Stomach (tissue), 9 donors: ENCODE results near the gene OCIAD2. TPM values are rescaled to one million over a fixed set of nuclear protein-coding genes. Genes with fewer than 3 reads are reported as not detected.
"Not testable (repeated sequence)": the region's sequence is repeated elsewhere in the genome, so short reads cannot be mapped to it uniquely, and the experiment has no call there.

ENCODE experiments used
- DNase-seq, 2 donors: peaks; one replicate each; pipeline versions ENCODE4 v3.0.0 to v3.0.0-alpha.2; 2013 to 2019
- H3K27ac ChIP-seq, 5 donors: fragments of 200-600 bp in 4 of 5; sonication (generic) in 4 of 5; one replicate each; pipeline ENCODE4 v1.5.1; 2013 to 2019; ENCODE audit warnings: mild to moderate bottlenecking in 1 of 5, moderate library complexity in 1 of 5
- H3K27me3 ChIP-seq, 3 donors: fragments of 200-600 bp; sonication (generic); one replicate each; pipeline ENCODE4 v1.5.1; 2017 to 2019; ENCODE audit warnings: mixed run types in 1 of 3
- H3K36me3 ChIP-seq, 4 donors: fragments of 200-600 bp; sonication (generic); 1 replicate in 3 of 4; 2 replicates in 1 of 4; pipeline ENCODE4 v1.5.1; 2016 to 2019
- H3K4me1 ChIP-seq, 4 donors: fragments of 200-600 bp; sonication (generic); one replicate each; pipeline ENCODE4 v1.5.1; 2016 to 2019
- H3K4me3 ChIP-seq, 4 donors: fragments of 200-600 bp; sonication (generic) in 3 of 4; one replicate each; pipeline ENCODE4 v1.5.1; 2016 to 2019; ENCODE audit warnings: mild to moderate bottlenecking in 1 of 4
- H3K9me3 ChIP-seq, 4 donors: fragments of 200-600 bp; sonication (generic); one replicate each; pipeline ENCODE4 v1.5.1; 2016 to 2019
- EP300 ChIP-seq: sonication (generic); formaldehyde crosslinking; IDR thresholded peaks from one replicate; pipeline ENCODE4 v1.6.1; 2017; ENCODE audit warnings: antibody characterized with exemption
- POLR2A ChIP-seq, 4 donors: fragments of 450-650 bp; IDR thresholded peaks; one replicate each; pipeline ENCODE4 v1.6.1; 2016; ENCODE audit warnings: antibody characterized with exemption in 4 of 4, control low read depth in 2 of 4, mild to moderate bottlenecking in 1 of 4, moderate library complexity in 1 of 4
- POLR2AphosphoS5 ChIP-seq, 3 donors: sonication (generic); formaldehyde crosslinking; IDR thresholded peaks; one replicate each; pipeline ENCODE4 v1.6.1; 2016; ENCODE audit warnings: antibody characterized with exemption in 3 of 3
- WGBS, 5 donors: extraction: QIAGEN DNeasy Blood & Tissue Kit in 3 of 5; methylation state at CpG; one replicate each; pipeline versions ENCODE4 v1.1.5 to v1.1.7; 2013 to 2018; 5-methylcytosine and 5-hydroxymethylcytosine counted together
- intact Hi-C: fragments of 100-400 bp; cut with DNase I; formaldehyde crosslinking; loops from one replicate; pipeline ENCODE4 v1.15.1; 2023; ENCODE audit warnings: low total_unique reads
- polyA plus RNA-seq, 3 donors: library from polyadenylated mRNA; stranded (reverse); fragments of 200-250 nt; gene quantifications; one replicate each; pipeline ENCODE4 v1.2.3, GENCODE V29; 2013
- total RNA-seq, 5 donors: library from RNA; depleted of rRNA; stranded (reverse); fragments of >200 nt; gene quantifications; one replicate each; pipeline versions ENCODE4 v1.1.0 to v1.2.3, GENCODE V29; 2014 to 2016
- TF ChIP-seq, protein P1 (sequence below), 7 experiments: fragments of 450-650 bp in 4 of 7; fragments of 200-600 bp in 3 of 7; sonication (generic) in 3 of 7; IDR thresholded peaks; one replicate each; pipeline ENCODE4 v1.5.1; 2016 to 2019; ENCODE audit warnings: antibody characterized with exemption in 7 of 7, control low read depth in 2 of 7, mild to moderate bottlenecking in 1 of 7
- donor health status: healthy with polysubstance abuse.
- donor health status: Bipolar disorder and iron deficiency.
- donor health status: healthy.

Gene OCIAD2
- total and polyA plus RNA-seq, 8 donors: 1.7 to 371 (median 49.7) TPM

DNA sequence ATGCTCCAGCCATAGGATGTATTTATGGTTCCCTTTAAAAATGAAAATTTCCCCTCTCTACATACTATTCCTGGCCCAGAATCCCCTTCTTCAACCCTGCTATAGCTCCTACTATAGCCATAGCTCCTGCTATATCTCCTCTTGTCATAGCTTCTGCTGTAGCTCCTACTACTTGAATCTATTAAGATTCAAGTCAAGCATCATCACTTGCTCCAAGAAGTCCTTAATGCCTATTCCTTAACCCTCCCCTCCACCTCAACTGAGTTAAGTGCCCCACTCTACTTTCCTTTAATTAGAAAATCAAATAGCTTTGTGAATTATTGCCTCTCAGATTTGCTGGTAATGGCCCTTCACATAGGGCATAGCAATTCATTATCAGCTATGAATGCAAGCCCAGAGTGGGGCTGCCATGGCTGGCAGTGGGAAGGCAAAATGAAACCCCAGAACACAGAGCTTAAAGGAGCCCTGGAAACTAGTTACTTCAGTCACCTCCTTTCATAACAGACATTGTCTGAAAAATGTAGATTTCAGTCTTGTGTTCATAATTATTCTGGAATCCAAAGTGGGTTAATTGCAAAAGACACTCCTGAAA lies 15.4 kb downstream of the OCIAD2 start:
- Histone ChIP-seq H3K4me1 (no peaks in the 10 kb centered on the region), H3K36me3 (peaks cover 8 to 71% (median 59%) of the 10 kb centered on the region in 4 donors), H3K27me3 (no peaks in the 10 kb centered on the region), H3K27ac (no peak overlapping the region), H3K4me3 (no peak overlapping the region), H3K9me3 (no peaks in the 10 kb centered on the region)
- TF ChIP-seq, protein P1, sequence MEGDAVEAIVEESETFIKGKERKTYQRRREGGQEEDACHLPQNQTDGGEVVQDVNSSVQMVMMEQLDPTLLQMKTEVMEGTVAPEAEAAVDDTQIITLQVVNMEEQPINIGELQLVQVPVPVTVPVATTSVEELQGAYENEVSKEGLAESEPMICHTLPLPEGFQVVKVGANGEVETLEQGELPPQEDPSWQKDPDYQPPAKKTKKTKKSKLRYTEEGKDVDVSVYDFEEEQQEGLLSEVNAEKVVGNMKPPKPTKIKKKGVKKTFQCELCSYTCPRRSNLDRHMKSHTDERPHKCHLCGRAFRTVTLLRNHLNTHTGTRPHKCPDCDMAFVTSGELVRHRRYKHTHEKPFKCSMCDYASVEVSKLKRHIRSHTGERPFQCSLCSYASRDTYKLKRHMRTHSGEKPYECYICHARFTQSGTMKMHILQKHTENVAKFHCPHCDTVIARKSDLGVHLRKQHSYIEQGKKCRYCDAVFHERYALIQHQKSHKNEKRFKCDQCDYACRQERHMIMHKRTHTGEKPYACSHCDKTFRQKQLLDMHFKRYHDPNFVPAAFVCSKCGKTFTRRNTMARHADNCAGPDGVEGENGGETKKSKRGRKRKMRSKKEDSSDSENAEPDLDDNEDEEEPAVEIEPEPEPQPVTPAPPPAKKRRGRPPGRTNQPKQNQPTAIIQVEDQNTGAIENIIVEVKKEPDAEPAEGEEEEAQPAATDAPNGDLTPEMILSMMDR (IDR thresholded peaks at IDR 0.05): no peak
- TF ChIP-seq EP300 (no peak), POLR2A (IDR thresholded peaks at IDR 0.05) (no peak), POLR2AphosphoS5 (IDR thresholded peaks at IDR 0.05) (no peak)
- intact Hi-C loops: no loop called here
- DNase-seq: no peak

DNA sequence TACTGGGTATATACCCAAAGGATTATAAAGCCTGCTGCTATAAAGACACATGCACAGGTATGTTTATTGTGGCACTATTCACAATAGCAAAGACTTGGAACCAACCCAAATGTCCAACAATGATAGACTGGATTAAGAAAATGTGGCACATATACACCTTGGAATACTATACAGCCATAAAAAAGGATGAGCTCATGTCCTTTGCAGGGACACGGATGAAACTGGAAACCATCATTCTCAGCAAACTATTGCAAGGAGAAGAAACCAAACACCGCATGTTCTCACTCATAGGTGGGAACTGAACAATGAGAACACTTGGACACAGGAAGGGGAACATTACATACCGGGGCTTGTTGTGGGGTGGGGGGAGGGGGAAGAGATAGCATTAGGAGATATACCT lies 16.8 kb downstream of the OCIAD2 start:
- H3K27me3 ChIP-seq, H3K27ac ChIP-seq, H3K9me3 ChIP-seq, H3K4me3 ChIP-seq, intact Hi-C loops, H3K4me1 ChIP-seq, DNase-seq: not testable (repeated sequence)
- peaks cover 8 to 58% (median 46%) of the 10 kb centered on the region in 4 donors for H3K36me3 ChIP-seq
- 94 to 97% (median 96%) methylated on average over 3 of the region's 3 CpGs for WGBS, 5 donors

DNA sequence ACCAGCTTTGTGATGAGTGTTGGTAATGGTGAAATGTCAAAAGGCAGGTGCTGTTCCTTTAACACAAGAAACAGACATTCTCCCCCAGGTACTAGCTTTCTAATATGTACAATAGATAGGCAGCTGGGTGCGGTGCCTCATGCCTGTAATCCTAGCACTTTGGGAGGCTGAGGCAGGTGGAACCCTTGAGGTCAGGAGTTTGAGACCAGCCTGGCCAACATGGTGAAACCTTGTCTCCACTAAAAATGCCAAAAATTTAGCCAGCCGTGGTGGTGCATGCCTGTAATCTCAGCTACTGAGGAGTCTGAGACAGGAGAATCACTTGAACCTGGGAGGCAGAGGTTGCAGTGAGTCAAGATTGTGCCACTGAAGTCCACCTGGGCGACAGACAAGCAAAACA lies 24.9 kb downstream of the OCIAD2 start:
- intact Hi-C loops, H3K4me3 ChIP-seq, H3K27me3 ChIP-seq, H3K27ac ChIP-seq, H3K36me3 ChIP-seq, H3K4me1 ChIP-seq, H3K9me3 ChIP-seq, DNase-seq: not testable (repeated sequence)
- 60 to 75% (median 72%) methylated on average over 3 of the region's 3 CpGs for WGBS, 5 donors

DNA sequence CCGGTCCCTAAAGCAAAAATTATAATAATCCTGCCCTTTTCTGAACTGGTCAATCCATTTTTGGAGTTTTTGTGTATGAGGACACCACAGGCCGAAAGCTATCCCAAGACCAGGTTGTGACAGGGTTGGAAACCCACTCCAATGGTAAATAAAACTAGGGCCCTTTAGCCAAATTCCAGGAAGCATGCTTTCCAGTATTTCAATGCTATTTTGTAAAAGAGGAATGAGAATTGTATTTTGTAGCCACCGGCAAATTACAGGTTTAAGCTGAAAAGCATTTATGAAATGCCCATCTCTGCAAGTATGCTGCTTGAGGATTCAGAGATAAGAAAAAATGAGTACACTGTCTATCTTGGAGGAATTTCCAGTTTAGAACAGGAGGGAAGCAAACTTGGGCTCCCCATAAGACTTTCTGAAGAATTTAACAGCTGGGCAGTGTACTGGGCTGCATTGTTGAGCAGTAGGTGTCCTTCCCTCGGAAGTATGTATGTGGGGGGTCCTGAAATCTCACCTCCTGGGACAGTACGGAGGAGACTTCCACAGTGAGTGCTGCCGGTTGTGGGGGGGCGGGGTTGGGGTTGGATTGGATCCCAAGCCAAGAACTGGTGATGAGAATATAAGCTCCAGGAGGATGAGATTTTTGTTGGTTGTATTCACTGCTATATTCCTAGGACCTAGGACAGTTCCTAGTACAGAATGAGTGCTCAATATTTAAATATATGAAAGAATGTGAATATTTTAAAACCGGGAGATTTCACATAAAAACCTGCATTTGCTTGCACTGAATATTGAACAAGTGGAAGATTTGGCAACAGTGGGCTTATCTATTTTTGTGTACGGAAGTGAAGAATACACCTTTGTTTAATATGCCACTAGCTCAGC lies 26.8 kb downstream of the OCIAD2 start:
- TF ChIP-seq, protein P1 (IDR thresholded peaks at IDR 0.05): no peak
- no peak for TF ChIP-seq POLR2A (IDR thresholded peaks at IDR 0.05)
- no peak for TF ChIP-seq EP300
- no peak for TF ChIP-seq POLR2AphosphoS5 (IDR thresholded peaks at IDR 0.05)
- intact Hi-C loops: no loop called here
- Histone ChIP-seq H3K4me3 (no peak overlapping the region), H3K4me1 (no peaks in the 10 kb centered on the region), H3K27ac (no peak overlapping the region), H3K36me3 (no peaks in the 10 kb centered on the region), H3K9me3 (no peaks in the 10 kb centered on the region), H3K27me3 (no peaks in the 10 kb centered on the region)
- WGBS, 5 donors: 69 to 78% (median 74%) methylated on average over 9 of the region's 9 CpGs
- no peak for DNase-seq

DNA sequence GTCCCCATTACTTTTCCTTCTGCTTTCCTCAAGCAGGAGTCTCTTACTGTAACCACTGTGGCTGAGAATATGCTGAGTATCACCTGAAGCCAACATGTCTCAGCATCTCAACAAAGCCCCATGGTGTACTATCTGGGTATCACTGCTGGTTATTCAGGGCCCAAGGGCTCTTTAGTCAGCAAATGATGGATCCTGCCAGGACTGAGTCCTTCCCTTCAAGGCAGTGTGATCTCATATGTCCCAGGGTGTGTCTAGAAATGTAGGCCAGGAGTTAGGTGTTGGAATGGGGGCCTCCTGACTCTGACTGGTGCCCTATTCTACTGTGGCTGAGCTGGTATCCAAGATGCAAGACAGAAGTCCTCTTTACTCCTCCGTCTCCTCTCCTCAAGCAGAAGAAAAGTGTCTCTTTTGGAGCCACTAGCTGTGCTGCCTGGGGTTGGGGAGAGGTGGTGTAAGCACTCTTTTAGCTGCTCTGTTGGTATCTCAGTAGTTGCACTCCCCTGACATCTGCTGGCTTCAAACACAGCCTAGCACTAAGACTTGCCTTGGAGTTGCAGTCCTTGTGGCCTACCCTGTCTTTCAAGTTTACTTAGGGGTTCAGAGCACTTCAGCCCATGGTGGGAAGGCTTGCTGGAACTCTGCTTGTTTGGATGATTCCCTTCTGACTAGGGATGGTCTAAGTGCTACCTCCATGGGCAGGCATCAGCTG lies 28.6 kb downstream of the OCIAD2 start:
- Histone ChIP-seq H3K36me3 (no peaks in the 10 kb centered on the region), H3K27ac (no peak overlapping the region), H3K4me1 (no peaks in the 10 kb centered on the region), H3K4me3 (no peak overlapping the region), H3K9me3 (no peaks in the 10 kb centered on the region), H3K27me3 (no peaks in the 10 kb centered on the region)
- no peak for TF ChIP-seq POLR2AphosphoS5 (IDR thresholded peaks at IDR 0.05)
- TF ChIP-seq POLR2A (IDR thresholded peaks at IDR 0.05): no peak
- TF ChIP-seq EP300: no peak
- TF ChIP-seq, protein P1 (IDR thresholded peaks at IDR 0.05): no peak
- DNase-seq: no peak
- intact Hi-C loops: no loop called here
- WGBS, 5 donors: 80 to 100% (median 93%) methylated on average over 1 of the region's 1 CpG

DNA sequence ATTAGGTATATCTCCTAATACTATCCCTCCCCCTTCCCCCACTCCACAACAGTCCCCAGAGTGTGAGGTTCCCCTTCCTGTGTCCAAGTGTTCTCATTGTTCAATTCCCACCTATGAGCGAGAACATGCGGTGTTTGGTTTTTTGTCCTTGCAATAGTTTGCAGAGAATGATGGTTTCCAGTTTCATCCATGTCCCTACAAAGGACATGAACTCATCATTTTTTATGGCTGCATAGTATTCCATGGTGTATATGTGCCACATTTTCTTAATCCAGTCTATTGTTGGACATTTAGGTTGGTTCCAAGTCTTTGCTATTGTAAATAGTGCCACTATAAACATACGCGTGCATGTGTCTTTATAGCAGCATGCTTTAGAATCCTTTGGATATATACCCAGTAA lies 41.9 kb downstream of the OCIAD2 start:
- H3K4me1 ChIP-seq, H3K9me3 ChIP-seq, intact Hi-C loops, H3K4me3 ChIP-seq, H3K27ac ChIP-seq, DNase-seq, H3K27me3 ChIP-seq: not testable (repeated sequence)
- H3K36me3 ChIP-seq: peaks cover 5 to 26% (median 21%) of the 10 kb centered on the region in 4 donors
- 88 to 97% (median 96%) methylated on average over 4 of the region's 4 CpGs for WGBS, 5 donors
